GM12892 (cell line): Measurements from ENCODE around the gene ESPNL.

ENCODE experiments used
- POLR2A ChIP-seq: IDR thresholded peaks from 2 replicates; pipeline ENCODE4 v1.6.1; 2011; ENCODE audit warnings: low read depth, low read length, control low read depth
- POLR2AphosphoS5 ChIP-seq: IDR thresholded peaks from 2 replicates; pipeline ENCODE4 v1.6.1; 2011; ENCODE audit warnings: low read depth, low read length, control low read depth

- TF ChIP-seq POLR2AphosphoS5 (no peak), POLR2A (no peak)
Measured at GRCh38 chr2:238082827-238083226, 17.3 kb upstream of the ESPNL start.
